WTC11 (cell line): ENCODE data around the gene C10orf67. TPM values are rescaled to one million over a fixed set of nuclear protein-coding genes. Genes with fewer than 3 reads are reported as not detected.

Source experiments
- ATAC-seq: fragments of 200-7000 bp; cut with Tn5 transposase; 2 replicates; pipeline ENCODE4 v1.10.0; 2021; ENCODE audit warnings: mild to moderate bottlenecking, moderate library complexity
- CTCF ChIA-PET: fragments of 300-600 bp; sonication (Branson Sonifier 250); formaldehyde crosslinking; loops from one replicate; lab custom pipeline; 2021; ENCODE audit warnings: antibody characterized with exemption; lab: Charles Lee
- POLR2A ChIA-PET: fragments of 350-600 bp; sonication (Branson Sonifier 250); formaldehyde crosslinking; loops from one replicate; lab custom pipeline; 2021; ENCODE audit warnings: antibody characterized with exemption; lab: Charles Lee
- DNase-seq: peaks from one replicate; pipeline ENCODE4 v3.0.0; 2021; ENCODE audit warnings: low spot score
- H3K27ac Mint-ChIP-seq: 2 replicates; pipeline ENCODE4 v1.8.0; 2021; ENCODE audit warnings: mixed read lengths
- H3K27me3 Mint-ChIP-seq: 2 replicates; pipeline ENCODE4 v1.8.0; 2021; ENCODE audit warnings: low read depth, mild to moderate bottlenecking, moderate library complexity, mixed read lengths
- H3K36me3 Mint-ChIP-seq: 2 replicates; pipeline ENCODE4 v1.8.0; 2021; ENCODE audit warnings: mixed read lengths
- H3K4me1 Mint-ChIP-seq: 2 replicates; pipeline ENCODE4 v1.8.0; 2022; ENCODE audit warnings: mixed read lengths
- H3K4me3 Mint-ChIP-seq: 2 replicates; pipeline ENCODE4 v1.8.0; 2021; ENCODE audit warnings: mild to moderate bottlenecking, moderate library complexity, mixed read lengths
- H3K9me3 Mint-ChIP-seq: 2 replicates; pipeline ENCODE4 v1.8.0; 2021; ENCODE audit warnings: mixed read lengths
- AR ChIP-seq: fragments of 250-450 bp; sonication (Bioruptor Pico); IDR thresholded peaks from 2 replicates; pipeline ENCODE4 v1.9.0; 2021; ENCODE audit warnings: mild to moderate bottlenecking
- ATF2 ChIP-seq: sonication (generic); formaldehyde crosslinking; IDR thresholded peaks from 2 replicates; pipeline ENCODE4 v1.8.1; 2022; ENCODE audit warnings: low read depth, missing genetic modification reagents, borderline replicate concordance
- EMX1 ChIP-seq: fragments of 250-450 bp; sonication (Bioruptor Pico); IDR thresholded peaks from 2 replicates; pipeline ENCODE4 v1.8.0; 2021; ENCODE audit warnings: mild to moderate bottlenecking
- ETV6 ChIP-seq: sonication (generic); formaldehyde crosslinking; IDR thresholded peaks from 2 replicates; pipeline ENCODE4 v1.8.1; 2022; ENCODE audit warnings: mild to moderate bottlenecking, missing genetic modification reagents
- GABPB1 ChIP-seq: sonication (generic); formaldehyde crosslinking; IDR thresholded peaks from 2 replicates; pipeline ENCODE4 v1.8.1; 2023; ENCODE audit warnings: mild to moderate bottlenecking, missing genetic modification reagents
- GRHL2 ChIP-seq: fragments of 250-450 bp; sonication (Bioruptor Pico); IDR thresholded peaks from 2 replicates; pipeline ENCODE4 v1.8.0; 2022; ENCODE audit warnings: mild to moderate bottlenecking, moderate library complexity; ENCODE audit not compliant: insufficient replicate concordance, severe bottlenecking
- HMGA2 ChIP-seq: fragments of 250-450 bp; sonication (Bioruptor Pico); IDR thresholded peaks from 2 replicates; pipeline ENCODE4 v1.4.0; 2021; ENCODE audit warnings: mild to moderate bottlenecking, moderate library complexity
- JAZF1 ChIP-seq: fragments of 250-450 bp; sonication (Bioruptor Pico); IDR thresholded peaks from 2 replicates; pipeline ENCODE4 v1.9.0; 2021; ENCODE audit warnings: moderate library complexity, mild to moderate bottlenecking, inconsistent platforms
- KAT7 ChIP-seq: sonication (generic); formaldehyde crosslinking; IDR thresholded peaks from 2 replicates; pipeline ENCODE4 v1.8.1; 2023; ENCODE audit warnings: missing genetic modification reagents, mild to moderate bottlenecking, borderline replicate concordance
- PRDM15 ChIP-seq: sonication (generic); formaldehyde crosslinking; IDR thresholded peaks from 2 replicates; pipeline ENCODE4 v1.8.0; 2022; ENCODE audit warnings: missing genetic modification reagents
- TP53 ChIP-seq: sonication (generic); formaldehyde crosslinking; IDR thresholded peaks from 2 replicates; pipeline ENCODE4 v1.8.1; 2023; ENCODE audit warnings: mild to moderate bottlenecking, missing genetic modification reagents
- ZNF263 ChIP-seq: sonication (generic); formaldehyde crosslinking; IDR thresholded peaks from 2 replicates; pipeline ENCODE4 v1.8.1; 2022; ENCODE audit warnings: low read depth, mild to moderate bottlenecking, moderate library complexity, missing genetic modification reagents
- ZNF423 ChIP-seq: fragments of 250-450 bp; sonication (Bioruptor Pico); IDR thresholded peaks from 2 replicates; pipeline ENCODE4 v2.1.2; 2022; ENCODE audit warnings: mild to moderate bottlenecking, moderate library complexity
- ZNF512 ChIP-seq: sonication (generic); formaldehyde crosslinking; IDR thresholded peaks from 2 replicates; pipeline ENCODE4 v1.8.1; 2022; ENCODE audit warnings: missing genetic modification reagents, borderline replicate concordance
- ZNF671 ChIP-seq: fragments of 250-450 bp; sonication (Bioruptor Pico); IDR thresholded peaks from 2 replicates; pipeline ENCODE4 v1.8.0; 2021; ENCODE audit warnings: mild to moderate bottlenecking
- total RNA-seq: library from RNA; stranded (reverse); gene quantifications from 3 replicates; pipeline ENCODE4 v1.2.3, GENCODE V29; 2021
- TF ChIP-seq, protein P1 (sequence below): sonication (generic); formaldehyde crosslinking; IDR thresholded peaks from 2 replicates; pipeline ENCODE4 v1.8.1; 2022; ENCODE audit warnings: low read depth, mild to moderate bottlenecking, moderate library complexity, missing genetic modification reagents, borderline replicate concordance

Gene C10orf67
- total RNA-seq, 1 experiment from 2014 or later = not detected

- Mint-ChIP-seq H3K9me3 (no peaks in the 10 kb centered on the region), H3K27ac (no peak overlapping the region), H3K4me3 (no peak overlapping the region), H3K4me1 (no peaks in the 10 kb centered on the region)
- ChIA-PET POLR2A (no interaction called here), CTCF (interaction anchor here (0.9 to 2.0 kb wide), 4 partner anchors 21 to 199 kb away, joined by 3 to 8 read pairs (median 5); no protein-coding TSS in a partner anchor)
- no peak for ATAC-seq
- TF ChIP-seq PRDM15 (CRISPR knock-in tag) (no peak), HMGA2 (no peak)
- TF ChIP-seq, all 79 proteins: peak for 0
- H3K27me3 Mint-ChIP-seq = no peaks in the 10 kb centered on the region
- no peak for DNase-seq
- no peaks in the 10 kb centered on the region for H3K36me3 Mint-ChIP-seq
Observed at GRCh38 chr10:23317416-23317815, 27.2 kb downstream of the C10orf67 start.

GRCh38 chr10:23316406-23316805 lies 28.2 kb downstream of the C10orf67 start:
- no peak for DNase-seq
- no peak for ATAC-seq
- no peaks in the 10 kb centered on the region for H3K27me3 Mint-ChIP-seq
- CTCF ChIA-PET = interaction anchor here (0.7 to 2.0 kb wide), 5 partner anchors 12 to 200 kb away, joined by 3 to 8 read pairs (median 4); no protein-coding TSS in a partner anchor
- no peaks in the 10 kb centered on the region for H3K36me3 Mint-ChIP-seq
- no peak overlapping the region for H3K27ac Mint-ChIP-seq
- H3K4me1 Mint-ChIP-seq = no peaks in the 10 kb centered on the region
- POLR2A ChIA-PET = no interaction called here
- no peaks in the 10 kb centered on the region for H3K9me3 Mint-ChIP-seq
- TF ChIP-seq ATF2 (CRISPR knock-in tag) (no peak), ZNF512 (CRISPR knock-in tag) (no peak), JAZF1 (CRISPR knock-in tag) (no peak), ZNF671 (CRISPR knock-in tag) (no peak), KAT7 (CRISPR knock-in tag) (no peak), GABPB1 (CRISPR knock-in tag) (no peak), TP53 (no peak), GRHL2 (no peak), ZNF423 (CRISPR knock-in tag) (no peak), AR (CRISPR knock-in tag) (no peak), EMX1 (CRISPR knock-in tag) (no peak), ETV6 (no peak), ZNF263 (CRISPR knock-in tag) (no peak)
- TF ChIP-seq, protein P1, sequence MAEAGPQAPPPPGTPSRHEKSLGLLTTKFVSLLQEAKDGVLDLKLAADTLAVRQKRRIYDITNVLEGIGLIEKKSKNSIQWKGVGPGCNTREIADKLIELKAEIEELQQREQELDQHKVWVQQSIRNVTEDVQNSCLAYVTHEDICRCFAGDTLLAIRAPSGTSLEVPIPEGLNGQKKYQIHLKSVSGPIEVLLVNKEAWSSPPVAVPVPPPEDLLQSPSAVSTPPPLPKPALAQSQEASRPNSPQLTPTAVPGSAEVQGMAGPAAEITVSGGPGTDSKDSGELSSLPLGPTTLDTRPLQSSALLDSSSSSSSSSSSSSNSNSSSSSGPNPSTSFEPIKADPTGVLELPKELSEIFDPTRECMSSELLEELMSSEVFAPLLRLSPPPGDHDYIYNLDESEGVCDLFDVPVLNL = no peak
- H3K4me3 Mint-ChIP-seq = no peak overlapping the region
